ENCODE results near the gene PRDM15.

PRDM15 gene, protein sequence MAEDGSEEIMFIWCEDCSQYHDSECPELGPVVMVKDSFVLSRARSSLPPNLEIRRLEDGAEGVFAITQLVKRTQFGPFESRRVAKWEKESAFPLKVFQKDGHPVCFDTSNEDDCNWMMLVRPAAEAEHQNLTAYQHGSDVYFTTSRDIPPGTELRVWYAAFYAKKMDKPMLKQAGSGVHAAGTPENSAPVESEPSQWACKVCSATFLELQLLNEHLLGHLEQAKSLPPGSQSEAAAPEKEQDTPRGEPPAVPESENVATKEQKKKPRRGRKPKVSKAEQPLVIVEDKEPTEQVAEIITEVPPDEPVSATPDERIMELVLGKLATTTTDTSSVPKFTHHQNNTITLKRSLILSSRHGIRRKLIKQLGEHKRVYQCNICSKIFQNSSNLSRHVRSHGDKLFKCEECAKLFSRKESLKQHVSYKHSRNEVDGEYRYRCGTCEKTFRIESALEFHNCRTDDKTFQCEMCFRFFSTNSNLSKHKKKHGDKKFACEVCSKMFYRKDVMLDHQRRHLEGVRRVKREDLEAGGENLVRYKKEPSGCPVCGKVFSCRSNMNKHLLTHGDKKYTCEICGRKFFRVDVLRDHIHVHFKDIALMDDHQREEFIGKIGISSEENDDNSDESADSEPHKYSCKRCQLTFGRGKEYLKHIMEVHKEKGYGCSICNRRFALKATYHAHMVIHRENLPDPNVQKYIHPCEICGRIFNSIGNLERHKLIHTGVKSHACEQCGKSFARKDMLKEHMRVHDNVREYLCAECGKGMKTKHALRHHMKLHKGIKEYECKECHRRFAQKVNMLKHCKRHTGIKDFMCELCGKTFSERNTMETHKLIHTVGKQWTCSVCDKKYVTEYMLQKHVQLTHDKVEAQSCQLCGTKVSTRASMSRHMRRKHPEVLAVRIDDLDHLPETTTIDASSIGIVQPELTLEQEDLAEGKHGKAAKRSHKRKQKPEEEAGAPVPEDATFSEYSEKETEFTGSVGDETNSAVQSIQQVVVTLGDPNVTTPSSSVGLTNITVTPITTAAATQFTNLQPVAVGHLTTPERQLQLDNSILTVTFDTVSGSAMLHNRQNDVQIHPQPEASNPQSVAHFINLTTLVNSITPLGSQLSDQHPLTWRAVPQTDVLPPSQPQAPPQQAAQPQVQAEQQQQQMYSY

DNA sequence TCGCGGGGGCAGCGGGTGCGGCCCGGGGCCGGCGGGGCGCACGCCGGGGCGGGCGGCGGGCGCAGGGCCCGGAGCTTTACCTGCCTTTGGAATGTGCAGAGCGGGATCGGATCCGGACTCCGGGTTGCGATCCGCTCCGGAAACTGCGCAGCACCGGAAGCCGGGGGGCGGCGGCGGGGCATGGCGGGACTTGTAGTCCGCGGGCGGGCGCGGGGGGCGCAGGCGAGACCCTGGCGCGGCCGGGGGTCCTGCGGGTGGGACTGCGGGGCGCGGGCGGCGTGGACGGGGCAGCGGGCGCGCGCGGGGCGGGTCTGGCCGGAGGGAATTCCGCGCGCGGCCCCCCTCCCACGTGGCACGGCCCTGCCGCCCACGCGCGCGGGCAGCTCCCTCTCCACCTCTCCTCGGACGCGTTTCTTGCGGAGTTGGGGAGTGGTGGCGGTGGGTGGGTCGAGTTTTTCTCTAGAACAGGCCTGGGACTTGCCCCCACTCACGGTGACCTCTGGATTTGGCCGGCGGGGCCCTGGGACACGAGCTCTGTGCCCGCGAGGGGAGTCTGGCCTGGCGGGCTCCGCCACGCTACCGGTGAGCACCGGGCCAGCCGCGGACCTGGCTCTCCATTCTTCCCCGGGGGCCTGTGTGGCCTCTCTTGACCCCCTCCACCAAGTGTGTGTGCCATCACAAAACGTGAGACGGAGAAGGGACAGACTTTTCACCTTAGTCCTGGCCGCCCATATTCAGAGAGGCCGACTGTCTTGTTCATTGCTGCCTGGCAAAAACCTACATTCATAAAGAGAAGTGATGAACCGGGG, at the start of gene PRDM15:
Gene PRDM15, minus strand, starts transcription at position 155 of the 809 bp plus-strand sequence. CDS start 18,981 bp downstream, outside the sequence.
- no peak for FAIRE-seq
- peak; percentile 65 for DNase-seq (ENCODE audit: extremely low spot score, insufficient read length, low read depth)

DNA sequence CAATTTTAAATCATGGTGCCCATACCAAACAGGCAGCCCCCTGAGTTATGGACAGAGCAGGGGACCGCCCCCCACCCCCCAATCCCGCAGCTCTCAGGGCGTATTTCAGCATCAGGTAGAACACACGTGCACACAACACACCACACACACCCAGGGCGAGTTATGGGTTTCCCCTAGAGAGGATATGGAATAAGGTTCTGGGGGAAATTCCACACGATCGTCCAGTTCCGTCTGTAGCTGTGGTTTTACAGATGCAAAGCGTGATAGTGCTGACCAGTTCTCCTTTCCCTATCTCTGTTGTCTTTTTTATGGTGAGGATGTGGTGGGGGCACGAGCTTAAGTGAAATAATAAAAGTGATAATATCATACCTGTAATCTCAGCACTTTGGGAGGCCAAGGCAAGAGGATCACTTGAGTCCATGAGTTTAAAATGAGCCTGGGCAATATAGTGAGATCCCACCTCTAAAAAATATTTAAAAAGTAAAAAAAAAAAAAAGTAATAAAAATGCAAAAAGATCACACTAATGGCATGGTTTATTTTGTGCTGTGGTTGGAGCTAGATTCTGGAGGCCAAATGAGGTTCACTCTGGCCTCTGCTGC, 49.6 kb upstream of the PRDM15 start:
- DNase-seq (ENCODE audit: extremely low spot score, insufficient read length, low read depth) (no peak), FAIRE-seq (peak; percentile 76)

DNA sequence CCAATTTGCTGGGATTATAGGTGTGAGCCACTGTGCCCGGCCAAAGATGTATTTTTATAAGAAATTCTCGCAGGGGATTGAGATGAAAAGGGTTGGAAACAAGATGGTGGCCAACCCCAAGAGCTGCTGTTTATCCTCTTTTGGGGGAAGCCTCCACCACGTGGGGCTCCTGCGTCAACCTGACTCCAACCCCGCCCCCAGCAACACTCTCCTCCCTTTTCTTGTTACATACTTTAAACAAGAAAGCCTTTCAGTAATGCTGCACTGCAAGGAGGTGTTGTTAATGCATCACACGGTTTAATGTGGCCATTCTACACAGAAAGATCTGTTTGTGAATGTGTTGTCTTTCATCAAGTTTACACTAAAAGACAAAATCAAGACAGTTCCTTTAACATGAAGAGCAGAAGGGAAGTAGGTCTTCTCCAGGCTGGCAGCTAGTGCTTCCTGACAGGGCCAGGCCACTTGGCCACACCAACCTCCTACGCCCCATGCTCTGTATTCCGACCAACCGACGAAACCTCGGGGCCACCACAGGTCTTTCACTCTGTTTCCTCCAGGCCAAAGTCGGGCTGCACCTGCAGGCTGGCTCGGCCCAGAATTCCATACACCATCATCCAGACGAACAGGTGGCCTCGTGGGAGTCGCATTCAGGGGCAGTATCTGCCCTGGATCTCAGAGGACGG, 48.7 kb upstream of the PRDM15 start:
- FAIRE-seq (no peak), DNase-seq (ENCODE audit: extremely low spot score, insufficient read length, low read depth) (no peak)

DNA sequence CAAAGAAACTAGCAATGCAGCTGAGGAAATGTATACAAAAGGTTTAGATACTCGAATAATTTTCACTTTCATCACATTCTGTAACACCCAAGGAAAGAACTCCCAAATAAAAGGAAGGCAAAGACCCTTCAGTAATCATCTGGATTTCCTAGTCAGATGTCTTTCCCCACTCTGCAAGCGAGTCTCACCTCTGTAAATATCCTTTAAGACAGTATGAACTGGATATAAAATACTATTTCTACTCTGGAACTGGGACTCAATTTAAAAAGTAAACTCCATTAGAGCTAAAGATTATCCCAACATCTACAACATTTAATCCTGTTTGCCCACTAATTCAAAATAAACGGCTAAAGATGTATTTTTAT, 47.6 kb upstream of the PRDM15 start:
- FAIRE-seq (no peak), DNase-seq (ENCODE audit: extremely low spot score, insufficient read length, low read depth) (no peak)

DNA sequence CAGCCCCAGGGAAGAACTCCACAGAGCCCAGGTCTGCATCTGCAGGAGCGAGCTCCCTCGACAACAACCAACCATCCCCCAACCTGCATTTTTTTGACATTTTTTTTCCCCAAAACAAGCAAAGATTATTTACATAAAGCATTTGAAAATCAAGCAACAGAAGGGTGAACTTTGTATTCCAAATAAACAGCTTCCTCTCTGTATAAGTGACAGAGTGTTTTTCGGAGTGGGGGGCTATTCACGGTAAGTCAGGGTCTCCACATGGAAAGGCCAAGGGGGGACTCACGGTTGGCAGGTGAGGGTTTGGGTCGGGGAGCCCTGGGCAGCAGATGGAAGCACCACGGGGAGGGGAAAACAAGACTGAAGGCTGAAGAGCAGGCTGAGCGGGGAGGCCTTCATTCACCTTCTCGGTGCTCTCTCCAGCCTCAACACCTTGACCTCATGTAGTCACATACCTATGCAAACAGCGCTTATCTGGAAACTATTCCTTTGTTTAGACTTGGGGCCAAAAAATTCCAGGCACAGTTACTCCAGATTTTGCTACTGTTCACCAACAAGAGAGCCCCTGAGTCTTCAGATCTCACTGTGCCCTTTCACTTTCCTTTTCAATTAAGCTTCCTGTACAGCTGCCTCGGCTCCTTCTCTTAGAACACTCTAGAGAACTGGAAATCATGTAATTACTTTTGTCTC, 47.1 kb upstream of the PRDM15 start:
- peak; percentile 57 for DNase-seq (ENCODE audit: extremely low spot score, insufficient read length, low read depth)
- FAIRE-seq: peak; percentile 89

DNA sequence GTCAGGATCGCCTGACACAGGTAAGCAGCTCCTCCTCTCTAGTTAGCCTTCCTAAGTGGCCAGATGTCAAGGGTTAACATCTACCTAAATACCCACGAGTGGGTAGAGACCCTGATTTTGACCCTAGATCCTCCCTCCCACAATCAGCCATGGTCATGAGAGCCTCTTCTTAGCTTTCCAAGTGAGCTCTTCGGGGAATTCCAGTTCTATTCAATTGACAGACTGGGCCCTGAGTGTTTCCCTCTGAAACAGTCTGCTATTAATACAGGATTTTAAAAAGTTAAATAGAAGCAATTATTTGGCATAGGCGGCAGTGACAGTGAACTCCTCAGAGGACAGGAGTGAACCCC, 46.6 kb upstream of the PRDM15 start:
- DNase-seq (ENCODE audit: extremely low spot score, insufficient read length, low read depth) (no peak), FAIRE-seq (no peak)

DNA sequence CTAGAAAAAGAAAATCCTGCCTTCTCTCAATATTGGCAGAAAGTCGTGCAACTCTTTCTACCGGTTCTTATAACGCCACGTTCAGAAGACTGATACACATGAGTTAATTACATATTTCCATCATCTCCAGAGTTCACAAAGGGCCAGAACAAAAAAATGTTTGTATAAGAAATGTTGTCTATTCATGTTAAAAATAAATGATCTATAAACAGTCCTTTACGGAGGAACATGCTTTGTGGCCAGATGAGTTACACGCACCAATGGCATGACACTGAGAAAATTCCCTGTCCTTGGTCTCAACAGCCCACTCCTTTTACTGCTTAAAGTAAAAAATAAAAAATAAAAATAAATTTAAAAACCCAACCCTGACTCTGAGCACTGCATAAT, 45.2 kb upstream of the PRDM15 start:
- FAIRE-seq (no peak), DNase-seq (ENCODE audit: extremely low spot score, insufficient read length, low read depth) (no peak)

DNA sequence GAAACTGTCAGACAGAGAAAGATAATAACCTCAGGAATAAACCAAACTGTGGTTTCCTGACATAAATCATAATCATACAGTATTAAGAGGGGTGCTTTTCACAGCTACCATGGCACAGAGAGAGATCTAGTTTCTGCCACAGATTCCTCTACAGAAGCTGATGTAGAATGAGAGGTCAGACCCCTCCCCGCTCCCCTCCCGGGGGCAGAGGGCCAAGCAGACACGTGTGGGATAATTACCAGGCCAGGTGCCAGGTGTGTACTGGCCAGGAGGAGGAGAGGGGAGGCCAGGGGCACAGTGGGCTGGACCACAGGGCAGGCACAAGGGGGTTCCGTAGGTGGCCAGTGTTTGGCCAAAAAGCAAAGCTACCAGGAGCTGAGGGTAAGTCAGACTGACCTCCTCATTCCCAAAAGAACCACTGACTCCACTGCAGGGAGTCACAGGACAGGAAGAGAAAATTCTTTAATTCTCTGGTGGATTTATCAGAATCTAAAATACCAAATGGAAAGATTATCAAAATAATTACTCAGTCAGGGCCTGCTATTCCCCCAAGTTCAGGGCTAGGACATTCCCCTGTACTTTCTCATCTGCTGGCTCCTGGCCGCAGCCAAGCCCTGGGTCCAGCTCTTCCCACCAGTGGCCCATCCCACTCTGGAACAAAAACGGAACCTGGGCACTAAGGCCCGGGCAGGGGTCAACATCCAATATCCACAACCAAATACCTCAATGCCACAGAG, 44.7 kb upstream of the PRDM15 start:
- FAIRE-seq: no peak

DNA sequence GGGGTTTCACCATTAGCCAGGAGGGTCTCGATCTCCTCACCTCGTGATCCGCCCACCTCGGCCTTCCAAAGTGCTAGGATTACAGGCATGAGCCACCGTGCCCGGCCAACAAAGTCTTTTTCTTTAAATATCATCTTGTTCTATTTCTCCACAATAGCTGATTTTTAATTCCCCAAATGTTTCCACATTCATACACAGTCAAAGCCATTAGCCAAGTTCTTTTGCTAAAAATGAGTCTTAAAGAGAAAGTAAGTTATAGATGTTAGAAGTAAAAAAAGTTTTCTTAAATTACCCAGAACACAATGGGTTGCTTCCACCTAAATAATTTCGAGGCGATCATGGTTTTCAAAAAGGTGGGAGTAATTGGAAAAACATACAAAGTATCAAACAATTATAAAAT, 44.0 kb upstream of the PRDM15 start:
- FAIRE-seq (no peak), DNase-seq (ENCODE audit: extremely low spot score, insufficient read length, low read depth) (no peak)

More for the DNA sequence above, 44.7 kb upstream of the PRDM15 start:
- DNase-seq (ENCODE audit: extremely low spot score, insufficient read length, low read depth): no peak

DNA sequence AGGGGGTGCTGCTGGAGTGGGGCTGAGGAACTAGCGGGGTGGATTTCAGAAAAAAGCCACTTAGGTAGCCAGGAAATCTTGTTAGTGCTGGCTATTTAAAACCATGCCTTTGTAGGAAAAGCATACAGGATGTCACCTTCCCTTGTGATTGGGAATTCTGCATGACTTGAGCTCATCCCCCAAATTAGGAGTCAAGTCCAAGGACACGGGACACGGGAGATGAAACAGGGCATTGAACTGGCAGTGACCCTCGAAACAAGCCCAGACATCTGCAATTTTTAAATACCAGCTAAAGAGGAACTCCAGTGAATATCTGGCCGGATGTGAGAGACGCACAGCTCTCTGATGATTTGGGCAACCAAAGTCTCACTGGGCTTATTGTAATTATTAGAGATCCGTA, 41.9 kb upstream of the PRDM15 start:
- DNase-seq (ENCODE audit: extremely low spot score, insufficient read length, low read depth): no peak
- peak; percentile 46 for FAIRE-seq

DNA sequence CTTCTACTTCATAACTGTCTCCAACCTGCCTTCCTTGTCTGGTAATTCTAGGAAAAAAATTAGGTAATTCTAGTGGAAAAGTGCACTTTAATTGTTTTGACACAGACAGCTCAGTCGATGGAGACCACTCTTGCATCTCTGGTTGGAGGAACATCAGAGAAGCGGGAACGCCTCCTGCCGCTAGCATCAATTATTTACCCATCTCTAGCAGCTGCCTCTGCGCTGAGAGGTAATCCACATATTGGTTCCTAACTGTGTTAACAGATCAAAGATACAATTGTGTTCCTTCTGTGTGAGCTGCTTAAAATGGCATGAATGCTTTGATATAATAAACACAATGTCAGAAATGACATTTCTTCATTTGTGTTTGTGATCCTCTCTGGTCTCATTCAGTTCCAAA, 41.3 kb upstream of the PRDM15 start:
- FAIRE-seq (no peak), DNase-seq (ENCODE audit: extremely low spot score, insufficient read length, low read depth) (no peak)

DNA sequence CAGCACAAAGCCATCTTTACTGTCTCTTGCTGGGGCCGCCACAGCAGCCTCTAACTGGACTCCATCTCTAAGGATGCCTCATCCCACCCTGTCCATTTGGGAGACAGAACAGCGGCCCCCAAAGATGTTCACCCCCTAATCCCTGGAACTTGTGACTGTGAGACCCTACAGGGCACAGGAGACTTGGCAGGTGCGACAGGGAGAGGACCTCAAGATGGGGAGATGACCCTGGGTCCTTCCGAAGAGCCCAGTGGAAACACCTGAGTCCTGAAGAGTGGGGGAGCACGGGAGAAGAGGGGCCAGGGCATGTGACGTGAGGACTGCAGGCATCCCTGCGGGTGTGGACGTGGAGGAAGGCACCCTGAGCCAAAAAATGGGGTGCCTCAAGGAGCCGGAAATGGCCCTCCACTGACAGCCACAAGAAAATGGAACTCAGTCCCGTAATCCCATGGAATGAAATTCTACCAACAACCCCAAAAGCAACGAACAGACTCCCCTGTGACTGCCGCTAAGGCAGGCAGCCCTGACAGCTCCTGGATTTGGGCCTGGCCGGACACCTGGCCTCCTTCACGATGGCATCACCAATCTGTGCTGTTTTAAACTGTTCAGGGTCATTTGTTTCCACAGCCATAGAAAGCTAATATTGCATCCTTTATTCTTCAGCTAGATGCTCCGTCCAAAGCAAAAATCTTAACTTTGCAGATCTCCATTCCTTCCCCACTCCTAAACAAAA, 40.7 kb upstream of the PRDM15 start:
- no peak for DNase-seq (ENCODE audit: extremely low spot score, insufficient read length, low read depth)
- no peak for FAIRE-seq

DNA sequence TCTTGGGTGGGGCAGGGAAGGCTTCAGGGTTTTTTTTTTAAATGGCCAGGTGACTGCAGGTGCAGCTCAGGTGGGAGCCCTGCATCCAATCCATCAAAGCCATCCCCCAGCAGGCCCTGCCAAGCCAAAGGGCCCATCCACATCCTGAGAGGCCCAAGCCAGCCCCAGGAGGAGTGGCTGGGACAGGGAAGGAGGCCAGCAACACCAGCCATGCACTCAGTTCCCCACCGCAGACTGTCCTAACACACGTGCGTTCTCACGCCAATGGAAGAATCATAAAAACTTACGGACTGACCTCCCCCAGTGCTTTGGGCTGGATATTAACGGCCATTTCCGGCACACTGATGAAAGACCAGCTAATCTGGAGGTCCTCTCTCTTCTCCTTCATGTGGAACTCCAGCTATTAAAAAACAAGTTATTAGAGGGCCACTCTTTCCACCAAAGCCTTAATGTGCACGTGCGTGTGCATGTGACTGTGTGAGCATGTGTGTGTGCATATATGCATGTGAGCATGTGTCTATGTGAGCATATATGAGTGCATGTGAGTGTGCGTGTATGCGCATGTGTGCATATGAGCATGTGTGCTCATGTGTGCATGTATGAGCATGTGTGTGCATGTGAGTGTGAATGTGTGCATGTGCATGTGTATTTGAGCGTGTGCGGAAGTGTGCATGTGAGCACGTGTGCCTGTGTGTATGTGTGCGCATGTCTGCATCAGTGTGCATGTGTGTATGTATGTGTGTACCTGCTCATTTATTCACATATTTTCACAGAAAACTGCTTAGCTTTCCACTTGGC, 39.6 kb upstream of the PRDM15 start:
- no peak for DNase-seq (ENCODE audit: extremely low spot score, insufficient read length, low read depth)

DNA sequence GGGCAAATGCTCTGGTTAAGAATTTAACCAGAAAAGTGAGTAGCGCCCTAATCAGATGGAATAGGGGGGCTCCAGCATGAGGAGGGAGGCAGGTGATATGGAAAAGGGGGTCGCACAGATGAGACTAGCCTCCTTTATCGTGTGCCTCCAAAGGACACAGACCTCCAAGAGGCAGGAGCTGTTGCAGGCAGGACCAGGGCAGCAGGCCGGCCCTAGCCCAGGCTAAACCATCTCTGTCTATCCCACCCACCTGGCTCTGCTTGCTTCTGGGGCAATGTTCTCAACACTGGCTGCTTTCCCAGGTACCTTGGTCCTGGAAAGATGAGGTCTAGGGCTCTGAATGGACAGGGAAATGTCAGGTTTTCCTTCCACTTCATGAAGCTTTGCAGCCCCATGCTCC, 38.4 kb upstream of the PRDM15 start:
- FAIRE-seq (no peak), DNase-seq (ENCODE audit: extremely low spot score, insufficient read length, low read depth) (no peak)

More for the DNA sequence above, 39.6 kb upstream of the PRDM15 start:
- FAIRE-seq: no peak

DNA sequence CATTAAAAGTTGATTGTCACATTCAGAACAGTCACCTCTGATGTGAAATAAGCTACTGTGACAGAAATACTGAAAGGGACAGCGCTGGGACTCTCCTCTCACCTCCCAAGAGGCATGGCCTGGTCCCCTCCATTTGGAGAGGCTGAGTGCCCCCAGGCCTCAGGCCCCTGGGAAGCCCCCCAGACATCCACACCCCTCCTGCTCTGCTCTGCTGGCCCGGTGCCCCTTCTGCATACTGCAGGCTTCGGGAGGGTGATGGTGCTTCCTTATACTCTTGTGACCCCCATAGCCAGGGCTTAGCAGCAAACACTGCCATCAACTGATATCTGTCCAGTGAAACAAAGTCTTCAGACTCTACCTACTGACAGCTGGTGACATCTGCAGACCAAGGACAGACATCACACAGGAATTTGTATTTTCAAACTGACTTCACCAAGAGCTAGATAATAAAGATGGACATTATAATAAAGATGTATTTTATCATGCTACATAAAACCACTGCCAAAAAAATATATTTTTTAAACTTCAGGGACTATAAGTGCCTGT, 37.8 kb upstream of the PRDM15 start:
- no peak for FAIRE-seq
- DNase-seq (ENCODE audit: extremely low spot score, insufficient read length, low read depth): no peak

DNA sequence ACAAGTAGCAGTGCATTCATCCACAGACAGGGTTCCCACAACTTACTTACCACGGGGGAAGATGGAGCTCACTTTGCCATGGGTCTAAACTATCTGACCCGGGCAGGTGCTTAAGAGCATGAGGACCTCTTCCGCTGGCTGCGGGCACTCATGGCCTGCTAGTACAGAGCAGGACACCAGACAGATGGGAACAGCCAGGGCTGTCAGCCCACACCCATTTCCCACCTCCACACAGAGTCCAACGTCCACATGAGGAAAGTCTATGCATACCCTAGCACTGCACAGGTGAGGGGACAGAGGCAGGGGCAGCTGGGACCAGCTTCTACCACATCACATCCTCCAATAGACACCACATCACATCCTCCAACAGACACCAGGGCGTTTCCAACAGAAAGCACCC, 35.8 kb upstream of the PRDM15 start:
- FAIRE-seq (no peak), DNase-seq (ENCODE audit: extremely low spot score, insufficient read length, low read depth) (no peak)
